Measurements from ENCODE around the gene COQ10A.

DNA sequence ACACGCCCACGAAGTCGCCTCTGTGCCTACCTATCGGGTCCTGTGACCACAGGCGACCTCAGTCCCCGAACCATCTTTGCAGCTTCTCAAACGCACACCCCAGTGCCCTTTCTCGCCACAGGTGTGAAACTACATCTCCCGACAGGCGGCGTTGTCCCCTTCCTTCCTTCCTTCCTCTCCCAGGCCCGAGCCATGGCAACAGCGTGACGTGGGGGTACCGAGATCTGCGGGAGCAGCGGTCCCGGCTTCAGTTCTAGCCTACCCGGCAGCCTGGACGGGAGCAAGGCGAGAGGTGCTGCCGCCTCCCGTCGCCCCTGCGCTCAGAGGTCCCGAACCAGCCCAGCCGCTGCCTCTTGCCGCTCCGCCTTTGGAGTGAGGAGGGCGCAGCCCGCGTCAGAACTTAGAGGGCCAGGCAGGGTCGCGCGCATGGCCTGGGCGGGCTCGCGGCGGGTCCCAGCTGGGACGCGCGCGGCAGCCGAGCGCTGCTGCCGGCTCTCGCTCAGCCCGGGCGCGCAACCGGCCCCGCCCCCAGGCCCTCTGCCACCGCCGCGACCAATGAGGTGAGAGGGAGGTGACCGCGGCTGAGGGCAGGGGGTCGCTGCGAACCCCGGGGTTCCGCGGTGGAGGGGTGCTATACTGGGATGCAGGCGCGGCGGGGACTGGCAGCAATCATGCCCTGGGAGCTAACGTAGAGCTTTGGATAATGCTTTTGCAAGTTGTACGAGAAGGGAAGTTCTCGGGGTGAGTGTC, at the start of gene COQ10A:
- TF ChIP-seq POLR2A (IDR thresholded peaks at IDR 0.05; ENCODE audit: low read depth, low read length): peak; percentile 90
- TF ChIP-seq, protein P1, sequence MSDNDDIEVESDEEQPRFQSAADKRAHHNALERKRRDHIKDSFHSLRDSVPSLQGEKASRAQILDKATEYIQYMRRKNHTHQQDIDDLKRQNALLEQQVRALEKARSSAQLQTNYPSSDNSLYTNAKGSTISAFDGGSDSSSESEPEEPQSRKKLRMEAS (IDR thresholded peaks at IDR 0.05; ENCODE audit: insufficient read depth, insufficient read length): no peak
- peak; percentile 90 for TF ChIP-seq POLR2AphosphoS5 (IDR thresholded peaks at IDR 0.05; ENCODE audit: insufficient read depth, low read depth, low read length)

All from endothelial cell of umbilical vein (primary cell).